ENCODE data around the gene REPS2.

The REPS2 gene

DNA sequence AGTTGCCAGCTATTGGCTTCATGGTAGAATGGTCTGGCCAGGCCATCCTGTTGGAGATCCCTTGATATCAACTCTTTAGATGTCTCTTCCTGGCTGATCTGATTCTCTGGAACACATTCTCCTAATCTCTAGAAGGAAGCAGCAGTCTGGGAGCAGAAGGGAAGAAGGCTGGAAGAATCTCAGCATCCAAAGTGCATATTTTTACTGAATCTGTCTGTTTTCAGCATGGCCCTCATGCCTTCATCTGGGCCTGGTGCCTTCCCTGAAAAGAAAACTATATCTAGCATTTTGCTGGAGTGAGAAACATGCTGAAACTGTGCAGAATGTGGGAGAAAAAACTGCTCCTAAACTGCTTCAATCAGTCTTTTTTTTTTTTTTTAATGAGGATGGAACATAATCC lies 148.7 kb downstream of the REPS2 start:
- H3K4me3 ChIP-seq (ENCODE audit: low read length) = no peak overlapping the region
- H3K9me3 ChIP-seq (ENCODE audit: insufficient read depth, low read depth, low read length) = no peaks in the 10 kb centered on the region
- no peaks in the 10 kb centered on the region for H3K27me3 ChIP-seq (ENCODE audit: insufficient read depth, low read length)
- H3K27ac ChIP-seq (ENCODE audit: low read depth, low read length) = no peak overlapping the region
- H3K36me3 ChIP-seq (ENCODE audit: insufficient read depth, low read length) = no peaks in the 10 kb centered on the region
- no peak overlapping the region for H3K9ac ChIP-seq (ENCODE audit: low read depth, low read length)
- no peaks in the 10 kb centered on the region for H3K4me1 ChIP-seq (ENCODE audit: insufficient read depth, low read length)

DNA sequence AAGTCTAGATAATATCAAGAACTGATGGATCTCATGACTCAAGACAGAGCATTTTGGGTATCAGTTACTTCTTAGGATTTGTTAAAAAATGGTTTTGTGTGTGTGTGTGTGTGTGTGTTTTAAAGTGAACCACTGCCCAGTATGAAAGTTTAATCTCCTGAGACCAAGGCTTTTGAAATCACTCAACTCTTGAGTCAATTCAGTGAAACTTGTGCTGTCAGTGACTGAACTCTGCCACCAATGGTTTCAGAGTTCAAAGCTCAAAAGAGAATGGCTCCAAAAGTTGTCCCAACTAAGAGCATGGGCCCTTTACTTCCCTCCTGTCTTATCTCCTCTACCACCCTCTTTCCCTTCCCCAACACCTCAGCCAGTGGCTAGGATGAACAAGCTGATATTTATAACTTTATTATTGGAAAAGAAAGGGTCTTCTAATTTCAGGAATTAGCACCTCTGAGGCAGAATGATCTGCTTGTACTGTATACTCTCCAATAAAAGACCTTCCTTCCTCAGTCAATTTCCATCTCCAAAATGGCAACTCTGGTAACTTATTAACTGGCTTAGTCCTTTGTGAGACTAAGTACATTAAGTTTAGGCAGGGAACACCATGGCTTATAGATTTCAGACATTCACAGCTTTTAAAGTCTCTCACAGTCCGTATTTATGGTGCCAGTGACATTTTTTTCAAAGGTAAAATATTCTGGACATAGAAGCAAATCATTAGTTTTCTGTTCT lies 152.2 kb downstream of the REPS2 start:
- Histone ChIP-seq H3K27me3 (ENCODE audit: insufficient read depth, low read length) (no peaks in the 10 kb centered on the region), H3K9me3 (ENCODE audit: insufficient read depth, low read depth, low read length) (no peaks in the 10 kb centered on the region), H3K4me1 (ENCODE audit: insufficient read depth, low read length) (no peaks in the 10 kb centered on the region), H3K9ac (ENCODE audit: low read depth, low read length) (no peak overlapping the region), H3K36me3 (ENCODE audit: insufficient read depth, low read length) (no peaks in the 10 kb centered on the region), H3K4me3 (ENCODE audit: low read length) (no peak overlapping the region), H3K27ac (ENCODE audit: low read depth, low read length) (no peak overlapping the region)
- WGBS = 100% methylated on average over 1 of the region's 1 CpG

DNA sequence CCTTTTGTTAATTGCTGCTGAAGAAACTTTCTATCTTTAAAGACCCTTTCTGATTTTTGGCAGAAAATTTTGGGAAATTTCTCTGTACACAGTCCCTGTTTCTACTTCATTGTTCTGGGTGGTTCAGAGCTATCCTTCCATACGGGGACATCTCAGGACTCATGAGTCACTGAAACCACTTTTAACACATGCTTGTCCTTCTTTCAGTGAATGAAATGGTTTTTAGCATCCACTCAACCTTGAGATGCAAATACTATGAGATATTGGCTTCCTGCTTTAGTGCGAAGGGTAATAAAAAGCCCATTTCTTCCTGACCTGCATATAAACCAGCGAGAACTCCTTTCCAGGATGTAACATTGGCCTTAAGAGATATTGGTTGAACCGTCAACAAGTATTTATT lies 158.0 kb downstream of the REPS2 start:
- Histone ChIP-seq H3K27me3 (ENCODE audit: insufficient read depth, low read length) (no peaks in the 10 kb centered on the region), H3K4me3 (ENCODE audit: low read length) (no peak overlapping the region), H3K27ac (ENCODE audit: low read depth, low read length) (no peak overlapping the region), H3K9me3 (ENCODE audit: insufficient read depth, low read depth, low read length) (no peaks in the 10 kb centered on the region), H3K9ac (ENCODE audit: low read depth, low read length) (no peak overlapping the region), H3K36me3 (ENCODE audit: insufficient read depth, low read length) (no peaks in the 10 kb centered on the region), H3K4me1 (ENCODE audit: insufficient read depth, low read length) (no peaks in the 10 kb centered on the region)
- WGBS = 93% methylated on average over 4 of the region's 4 CpGs

DNA sequence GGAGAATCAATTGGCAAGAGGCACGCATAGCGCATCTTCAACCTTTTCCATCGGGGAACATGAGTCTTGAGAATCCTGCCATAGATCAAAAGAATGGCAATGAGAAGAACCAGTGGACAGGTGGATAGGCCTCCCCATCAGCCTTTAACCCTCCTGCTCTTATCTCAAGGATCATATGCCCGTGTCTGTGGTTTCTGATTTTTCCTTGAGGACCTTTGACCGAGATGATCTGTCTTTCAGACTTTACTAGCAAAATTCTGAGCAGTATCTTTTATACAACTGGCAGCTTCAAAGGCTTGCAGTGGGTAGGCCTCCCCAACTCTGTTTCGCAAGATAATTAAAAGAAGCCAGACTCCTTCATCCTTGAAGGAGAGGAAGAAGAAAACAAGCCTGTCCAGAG lies 174.4 kb downstream of the REPS2 start:
- Histone ChIP-seq H3K36me3 (ENCODE audit: insufficient read depth, low read length) (no peaks in the 10 kb centered on the region), H3K27ac (ENCODE audit: low read depth, low read length) (no peak overlapping the region), H3K27me3 (ENCODE audit: insufficient read depth, low read length) (no peaks in the 10 kb centered on the region), H3K4me3 (ENCODE audit: low read length) (no peak overlapping the region), H3K9ac (ENCODE audit: low read depth, low read length) (no peak overlapping the region), H3K4me1 (ENCODE audit: insufficient read depth, low read length) (no peaks in the 10 kb centered on the region), H3K9me3 (ENCODE audit: insufficient read depth, low read depth, low read length) (no peaks in the 10 kb centered on the region)
- 97% methylated on average over 5 of the region's 6 CpGs for WGBS

DNA sequence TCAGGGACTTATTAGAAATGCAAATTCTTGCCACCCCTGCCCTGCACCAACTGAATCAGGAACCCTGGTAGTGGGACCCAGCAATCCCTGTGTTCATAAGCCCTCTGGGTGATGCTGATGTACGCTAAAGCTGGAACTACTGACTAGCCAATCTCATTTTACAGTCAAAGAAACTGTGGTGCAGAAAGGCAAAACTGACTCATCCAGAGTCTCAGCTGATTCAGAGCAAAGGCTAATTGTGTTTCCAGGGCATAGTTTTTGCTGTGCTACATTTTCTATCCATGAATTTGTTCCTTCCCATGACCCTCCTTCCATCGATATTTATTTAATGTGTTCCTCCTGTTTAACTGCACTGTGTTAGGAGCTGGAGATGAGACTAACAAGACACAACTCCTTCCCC lies 207.5 kb downstream of the REPS2 start:
- Histone ChIP-seq H3K9me3 (ENCODE audit: insufficient read depth, low read depth, low read length) (no peaks in the 10 kb centered on the region), H3K27me3 (ENCODE audit: insufficient read depth, low read length) (no peaks in the 10 kb centered on the region), H3K27ac (ENCODE audit: low read depth, low read length) (no peak overlapping the region), H3K4me3 (ENCODE audit: low read length) (no peak overlapping the region), H3K36me3 (ENCODE audit: insufficient read depth, low read length) (no peaks in the 10 kb centered on the region), H3K9ac (ENCODE audit: low read depth, low read length) (no peak overlapping the region), H3K4me1 (ENCODE audit: insufficient read depth, low read length) (no peaks in the 10 kb centered on the region)
- 100% methylated on average over 1 of the region's 2 CpGs for WGBS

DNA sequence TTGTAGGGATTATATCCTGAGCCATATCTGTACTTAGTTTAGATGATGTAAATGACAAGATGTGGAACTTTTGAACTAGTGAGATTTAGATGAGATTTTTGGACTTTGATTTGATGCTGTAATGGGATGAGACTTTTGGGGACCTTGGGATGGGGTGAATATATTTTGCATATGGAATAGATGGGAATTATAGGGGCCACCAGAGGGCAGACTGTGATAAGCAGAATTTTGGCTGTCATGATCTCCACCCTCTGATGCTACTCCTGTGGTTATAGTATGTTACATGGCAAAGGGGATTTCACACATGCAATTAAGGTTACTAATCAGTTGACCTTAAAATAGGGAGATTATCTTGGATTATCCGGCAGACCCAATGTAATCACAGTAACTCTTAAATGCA lies 214.5 kb downstream of the REPS2 start:
- no peaks in the 10 kb centered on the region for H3K27me3 ChIP-seq (ENCODE audit: insufficient read depth, low read length)
- peaks cover 22% of the 10 kb centered on the region for H3K9me3 ChIP-seq (ENCODE audit: insufficient read depth, low read depth, low read length)
- 100% methylated on average over 1 of the region's 1 CpG for WGBS
- H3K9ac ChIP-seq (ENCODE audit: low read depth, low read length) = no peak overlapping the region
- no peaks in the 10 kb centered on the region for H3K36me3 ChIP-seq (ENCODE audit: insufficient read depth, low read length)
- H3K27ac ChIP-seq (ENCODE audit: low read depth, low read length) = no peak overlapping the region
- no peak overlapping the region for H3K4me3 ChIP-seq (ENCODE audit: low read length)
- no peaks in the 10 kb centered on the region for H3K4me1 ChIP-seq (ENCODE audit: insufficient read depth, low read length)

DNA sequence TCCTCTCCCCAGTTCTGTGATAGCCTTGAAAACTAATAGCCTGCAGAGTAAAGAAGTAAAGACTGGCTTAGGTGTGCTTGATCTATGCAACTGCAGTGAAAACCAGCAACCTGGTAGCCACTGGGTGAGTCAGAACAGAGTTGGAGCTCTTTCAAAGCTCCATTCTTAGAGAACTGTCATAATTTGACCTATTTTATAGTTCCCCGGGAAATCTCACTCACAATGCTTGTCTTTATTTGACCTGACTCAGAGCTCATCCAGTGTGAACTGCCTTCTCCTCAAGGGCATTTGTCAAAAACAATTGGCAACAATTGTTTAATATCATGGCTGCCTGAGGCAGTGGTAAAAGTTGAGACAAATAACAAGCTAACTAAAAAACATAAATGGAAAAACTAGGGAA lies 215.5 kb downstream of the REPS2 start:
- Histone ChIP-seq H3K4me3 (ENCODE audit: low read length) (no peak overlapping the region), H3K27me3 (ENCODE audit: insufficient read depth, low read length) (no peaks in the 10 kb centered on the region), H3K4me1 (ENCODE audit: insufficient read depth, low read length) (no peaks in the 10 kb centered on the region), H3K36me3 (ENCODE audit: insufficient read depth, low read length) (no peaks in the 10 kb centered on the region), H3K9ac (ENCODE audit: low read depth, low read length) (no peak overlapping the region), H3K27ac (ENCODE audit: low read depth, low read length) (no peak overlapping the region), H3K9me3 (ENCODE audit: insufficient read depth, low read depth, low read length) (peaks cover 22% of the 10 kb centered on the region)
- 100% methylated on average over 1 of the region's 1 CpG for WGBS

DNA sequence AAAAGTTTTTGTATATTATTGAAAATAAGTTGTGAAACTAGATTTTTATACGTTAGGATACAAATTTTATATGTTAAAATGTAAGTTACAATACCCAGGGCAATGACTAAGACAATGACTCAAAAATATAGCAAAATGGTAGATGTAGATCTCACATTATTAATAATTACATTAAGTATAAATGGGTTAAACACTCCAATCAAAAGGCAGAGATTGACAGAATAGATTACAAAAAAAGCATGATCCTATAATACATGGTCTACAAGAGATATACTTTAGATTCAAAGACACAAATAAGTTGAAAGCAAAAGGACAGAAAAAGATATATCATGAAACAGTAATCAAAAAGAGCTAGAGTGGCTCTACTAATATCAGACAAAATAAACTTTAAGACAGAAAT lies 217.6 kb downstream of the REPS2 start:
- Histone ChIP-seq H3K27me3 (ENCODE audit: insufficient read depth, low read length) (no peaks in the 10 kb centered on the region), H3K27ac (ENCODE audit: low read depth, low read length) (no peak overlapping the region), H3K36me3 (ENCODE audit: insufficient read depth, low read length) (no peaks in the 10 kb centered on the region), H3K4me3 (ENCODE audit: low read length) (no peak overlapping the region), H3K9me3 (ENCODE audit: insufficient read depth, low read depth, low read length) (peaks cover 22% of the 10 kb centered on the region), H3K9ac (ENCODE audit: low read depth, low read length) (no peak overlapping the region), H3K4me1 (ENCODE audit: insufficient read depth, low read length) (no peaks in the 10 kb centered on the region)
- 100% methylated on average over 1 of the region's 1 CpG for WGBS

DNA sequence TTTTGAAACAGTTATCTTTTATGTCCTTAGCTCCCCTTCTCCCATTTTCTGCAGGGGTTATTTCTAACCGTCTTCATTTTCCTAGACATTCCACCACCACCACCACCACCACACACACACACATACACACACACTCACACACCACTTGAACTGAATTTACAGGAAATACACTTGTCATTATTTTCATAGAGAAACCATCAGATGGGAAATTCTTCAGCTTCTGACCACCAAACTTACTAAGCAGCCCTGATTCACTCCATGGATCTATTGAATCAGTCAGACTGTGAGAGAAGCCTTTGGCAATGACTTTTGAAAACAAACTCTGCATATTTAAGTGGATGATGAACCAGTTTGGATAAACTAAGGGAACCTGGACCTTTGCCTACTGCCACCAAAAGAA lies 218.5 kb downstream of the REPS2 start:
- H3K36me3 ChIP-seq (ENCODE audit: insufficient read depth, low read length) = no peaks in the 10 kb centered on the region
- no peak overlapping the region for H3K9ac ChIP-seq (ENCODE audit: low read depth, low read length)
- H3K27ac ChIP-seq (ENCODE audit: low read depth, low read length) = no peak overlapping the region
- H3K27me3 ChIP-seq (ENCODE audit: insufficient read depth, low read length) = no peaks in the 10 kb centered on the region
- H3K4me3 ChIP-seq (ENCODE audit: low read length) = no peak overlapping the region
- no peaks in the 10 kb centered on the region for H3K4me1 ChIP-seq (ENCODE audit: insufficient read depth, low read length)
- 100% methylated on average over 1 of the region's 1 CpG for WGBS
- H3K9me3 ChIP-seq (ENCODE audit: insufficient read depth, low read depth, low read length) = peaks cover 22% of the 10 kb centered on the region

DNA sequence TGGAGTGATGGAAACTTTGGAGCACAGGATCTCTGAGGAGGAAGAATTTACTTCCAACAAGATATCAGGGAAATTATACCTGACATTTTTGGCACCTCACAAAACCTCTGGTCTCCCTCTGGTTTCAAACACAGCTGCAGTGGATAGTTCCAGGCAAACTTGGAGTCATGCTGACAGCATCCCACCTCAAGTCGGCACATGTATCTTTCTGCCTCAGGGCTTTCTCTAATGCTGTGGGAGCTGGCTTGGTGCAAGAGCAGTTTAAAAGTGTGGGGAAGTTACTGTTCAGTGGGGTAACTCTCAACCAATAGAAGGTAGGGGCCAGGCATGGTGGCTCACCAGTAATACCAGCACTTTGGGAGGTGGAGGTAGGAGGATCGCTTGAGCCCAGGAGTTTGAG lies 221.5 kb downstream of the REPS2 start:
- Histone ChIP-seq H3K4me3 (ENCODE audit: low read length) (no peak overlapping the region), H3K27me3 (ENCODE audit: insufficient read depth, low read length) (no peaks in the 10 kb centered on the region), H3K36me3 (ENCODE audit: insufficient read depth, low read length) (no peaks in the 10 kb centered on the region), H3K4me1 (ENCODE audit: insufficient read depth, low read length) (no peaks in the 10 kb centered on the region), H3K9ac (ENCODE audit: low read depth, low read length) (no peak overlapping the region), H3K27ac (ENCODE audit: low read depth, low read length) (no peak overlapping the region), H3K9me3 (ENCODE audit: insufficient read depth, low read depth, low read length) (peaks cover 14% of the 10 kb centered on the region)
- 92% methylated on average over 2 of the region's 2 CpGs for WGBS

DNA sequence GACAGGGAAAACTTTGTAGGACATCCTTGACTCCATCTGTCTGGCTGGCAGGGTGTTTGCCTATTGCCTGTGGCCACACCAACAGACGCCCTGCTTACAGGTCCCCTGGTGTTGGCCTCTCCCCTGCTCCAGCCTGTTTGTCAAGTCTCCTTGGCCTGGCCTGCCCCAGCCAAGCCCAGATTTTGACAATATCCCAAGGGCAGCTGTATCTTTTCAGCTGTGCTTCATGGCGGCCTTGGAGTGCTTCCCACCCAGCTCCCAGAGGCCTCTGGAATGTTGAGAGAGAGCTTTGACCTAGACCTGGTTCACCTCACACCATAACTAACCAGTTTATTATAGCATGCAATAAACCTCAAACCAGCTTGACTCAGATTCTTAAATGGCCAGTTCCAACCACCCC lies 224.5 kb downstream of the REPS2 start:
- no peaks in the 10 kb centered on the region for H3K27me3 ChIP-seq (ENCODE audit: insufficient read depth, low read length)
- WGBS = 84% methylated on average over 2 of the region's 2 CpGs

DNA sequence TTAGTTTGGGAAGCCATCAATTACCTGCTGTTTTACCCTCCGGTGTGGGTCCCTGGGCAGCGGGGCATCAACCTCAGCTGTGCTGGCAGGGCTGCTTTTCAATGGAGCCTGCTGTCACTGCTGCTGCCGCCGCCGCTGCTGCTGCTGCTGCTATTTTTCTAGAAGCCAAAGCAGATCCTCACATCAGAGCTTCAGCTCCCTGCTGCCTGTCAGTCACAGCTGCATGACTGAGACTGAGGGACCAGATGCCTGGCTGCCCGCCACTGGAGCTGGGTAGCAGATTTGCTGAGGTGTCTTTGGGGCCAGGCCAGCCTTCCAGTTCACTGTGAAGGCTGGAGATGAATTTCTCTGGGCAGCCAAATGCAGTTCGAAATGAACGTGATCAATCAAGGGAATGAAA lies 228.2 kb downstream of the REPS2 start:
- H3K4me3 ChIP-seq (ENCODE audit: low read length) = no peak overlapping the region
- no peaks in the 10 kb centered on the region for H3K4me1 ChIP-seq (ENCODE audit: insufficient read depth, low read length)
- no peaks in the 10 kb centered on the region for H3K9me3 ChIP-seq (ENCODE audit: insufficient read depth, low read depth, low read length)
- no peak overlapping the region for H3K27ac ChIP-seq (ENCODE audit: low read depth, low read length)
- H3K36me3 ChIP-seq (ENCODE audit: insufficient read depth, low read length) = no peaks in the 10 kb centered on the region
- WGBS = 88% methylated on average over 8 of the region's 8 CpGs
- H3K27me3 ChIP-seq (ENCODE audit: insufficient read depth, low read length) = no peaks in the 10 kb centered on the region
- H3K9ac ChIP-seq (ENCODE audit: low read depth, low read length) = no peak overlapping the region

More for the DNA sequence above, 224.5 kb downstream of the REPS2 start:
- H3K4me3 ChIP-seq (ENCODE audit: low read length) = no peak overlapping the region
- no peaks in the 10 kb centered on the region for H3K36me3 ChIP-seq (ENCODE audit: insufficient read depth, low read length)
- no peaks in the 10 kb centered on the region for H3K9me3 ChIP-seq (ENCODE audit: insufficient read depth, low read depth, low read length)
- H3K9ac ChIP-seq (ENCODE audit: low read depth, low read length) = no peak overlapping the region
- no peaks in the 10 kb centered on the region for H3K4me1 ChIP-seq (ENCODE audit: insufficient read depth, low read length)
- no peak overlapping the region for H3K27ac ChIP-seq (ENCODE audit: low read depth, low read length)

Measured in HUES64 (cell line).